DLD1 (cell line): ENCODE measurements around the gene USP54.
"Not testable (repeated sequence)": the region's sequence is repeated elsewhere in the genome, so short reads cannot be mapped to it uniquely, and the experiment has no call there.

Experiments used
- in situ Hi-C: cut with HindIII; loops from 2 replicates; pipeline ENCODE4 v1.10.0; 2017; ENCODE audit warnings: low sequenced_read_pairs

Gene USP54, protein sequence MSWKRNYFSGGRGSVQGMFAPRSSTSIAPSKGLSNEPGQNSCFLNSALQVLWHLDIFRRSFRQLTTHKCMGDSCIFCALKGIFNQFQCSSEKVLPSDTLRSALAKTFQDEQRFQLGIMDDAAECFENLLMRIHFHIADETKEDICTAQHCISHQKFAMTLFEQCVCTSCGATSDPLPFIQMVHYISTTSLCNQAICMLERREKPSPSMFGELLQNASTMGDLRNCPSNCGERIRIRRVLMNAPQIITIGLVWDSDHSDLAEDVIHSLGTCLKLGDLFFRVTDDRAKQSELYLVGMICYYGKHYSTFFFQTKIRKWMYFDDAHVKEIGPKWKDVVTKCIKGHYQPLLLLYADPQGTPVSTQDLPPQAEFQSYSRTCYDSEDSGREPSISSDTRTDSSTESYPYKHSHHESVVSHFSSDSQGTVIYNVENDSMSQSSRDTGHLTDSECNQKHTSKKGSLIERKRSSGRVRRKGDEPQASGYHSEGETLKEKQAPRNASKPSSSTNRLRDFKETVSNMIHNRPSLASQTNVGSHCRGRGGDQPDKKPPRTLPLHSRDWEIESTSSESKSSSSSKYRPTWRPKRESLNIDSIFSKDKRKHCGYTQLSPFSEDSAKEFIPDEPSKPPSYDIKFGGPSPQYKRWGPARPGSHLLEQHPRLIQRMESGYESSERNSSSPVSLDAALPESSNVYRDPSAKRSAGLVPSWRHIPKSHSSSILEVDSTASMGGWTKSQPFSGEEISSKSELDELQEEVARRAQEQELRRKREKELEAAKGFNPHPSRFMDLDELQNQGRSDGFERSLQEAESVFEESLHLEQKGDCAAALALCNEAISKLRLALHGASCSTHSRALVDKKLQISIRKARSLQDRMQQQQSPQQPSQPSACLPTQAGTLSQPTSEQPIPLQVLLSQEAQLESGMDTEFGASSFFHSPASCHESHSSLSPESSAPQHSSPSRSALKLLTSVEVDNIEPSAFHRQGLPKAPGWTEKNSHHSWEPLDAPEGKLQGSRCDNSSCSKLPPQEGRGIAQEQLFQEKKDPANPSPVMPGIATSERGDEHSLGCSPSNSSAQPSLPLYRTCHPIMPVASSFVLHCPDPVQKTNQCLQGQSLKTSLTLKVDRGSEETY (N-terminal part only)

GRCh38 chr10:73590881-73591799 is at the start of gene USP54:
Gene USP54 (minus strand): TSS chr10:73591342. CDS start chr10:73575658, 15,684 bp downstream.
- in situ Hi-C loops, result no loop called here

DNA sequence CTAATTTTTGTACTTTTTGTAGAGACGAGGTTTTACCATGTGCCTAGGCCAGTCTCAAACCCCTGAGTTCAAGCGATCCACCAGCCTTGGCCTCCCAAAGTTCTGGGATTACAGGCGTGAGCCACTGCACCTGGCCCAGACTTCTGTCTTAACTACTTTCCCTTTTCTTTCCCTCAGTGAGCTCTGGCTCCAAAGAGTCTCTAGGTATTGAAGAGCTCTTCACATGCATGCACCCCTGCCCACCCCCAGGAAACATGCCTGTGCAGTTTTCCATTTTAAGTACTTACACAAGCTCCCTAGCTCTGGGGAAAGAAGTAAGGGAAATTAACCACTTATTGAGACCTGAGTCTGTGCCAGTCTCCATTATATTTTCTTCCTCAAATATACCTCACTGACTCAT is 48.1 kb upstream of the USP54 start:
- in situ Hi-C loops, result no loop called here

DNA sequence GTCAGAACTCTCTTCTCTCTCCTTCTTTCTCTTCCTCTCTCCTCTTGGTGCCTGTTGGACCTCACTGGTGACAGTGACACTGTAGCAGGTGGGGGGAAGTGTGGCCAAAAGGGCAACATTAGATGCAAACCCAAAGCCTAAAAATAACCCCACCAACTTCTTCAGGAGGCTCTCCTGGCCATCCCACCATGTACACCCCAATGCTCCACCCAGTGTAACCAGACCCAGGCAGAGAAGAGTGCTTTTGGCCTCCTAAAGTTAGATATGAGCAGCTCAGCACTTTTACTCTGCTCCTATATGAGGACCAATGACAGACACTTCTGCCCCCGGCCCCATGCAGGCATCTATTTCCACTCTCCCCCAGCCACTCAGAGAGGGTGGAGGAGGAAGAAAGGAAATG is 44.6 kb upstream of the USP54 start:
- in situ Hi-C loops, result no loop called here

GRCh38 chr10:73634421-73634820 is 43.3 kb upstream of the USP54 start:
- in situ Hi-C loops, result no loop called here

- in situ Hi-C loops, result loop anchor here (10.0 kb wide), 1 partner anchor 94 kb away; no protein-coding TSS in a partner anchor
Measured at GRCh38 chr10:73629165-73629564, 38.0 kb upstream of the USP54 start.

GRCh38 chr10:73628405-73628804 is 37.3 kb upstream of the USP54 start:
- in situ Hi-C loops, result loop anchor here (10.0 kb wide), 1 partner anchor 94 kb away; no protein-coding TSS in a partner anchor

GRCh38 chr10:73627300-73627699 is 36.2 kb upstream of the USP54 start:
- in situ Hi-C loops, result loop anchor here (10.0 kb wide), 1 partner anchor 92 kb away; no protein-coding TSS in a partner anchor

DNA sequence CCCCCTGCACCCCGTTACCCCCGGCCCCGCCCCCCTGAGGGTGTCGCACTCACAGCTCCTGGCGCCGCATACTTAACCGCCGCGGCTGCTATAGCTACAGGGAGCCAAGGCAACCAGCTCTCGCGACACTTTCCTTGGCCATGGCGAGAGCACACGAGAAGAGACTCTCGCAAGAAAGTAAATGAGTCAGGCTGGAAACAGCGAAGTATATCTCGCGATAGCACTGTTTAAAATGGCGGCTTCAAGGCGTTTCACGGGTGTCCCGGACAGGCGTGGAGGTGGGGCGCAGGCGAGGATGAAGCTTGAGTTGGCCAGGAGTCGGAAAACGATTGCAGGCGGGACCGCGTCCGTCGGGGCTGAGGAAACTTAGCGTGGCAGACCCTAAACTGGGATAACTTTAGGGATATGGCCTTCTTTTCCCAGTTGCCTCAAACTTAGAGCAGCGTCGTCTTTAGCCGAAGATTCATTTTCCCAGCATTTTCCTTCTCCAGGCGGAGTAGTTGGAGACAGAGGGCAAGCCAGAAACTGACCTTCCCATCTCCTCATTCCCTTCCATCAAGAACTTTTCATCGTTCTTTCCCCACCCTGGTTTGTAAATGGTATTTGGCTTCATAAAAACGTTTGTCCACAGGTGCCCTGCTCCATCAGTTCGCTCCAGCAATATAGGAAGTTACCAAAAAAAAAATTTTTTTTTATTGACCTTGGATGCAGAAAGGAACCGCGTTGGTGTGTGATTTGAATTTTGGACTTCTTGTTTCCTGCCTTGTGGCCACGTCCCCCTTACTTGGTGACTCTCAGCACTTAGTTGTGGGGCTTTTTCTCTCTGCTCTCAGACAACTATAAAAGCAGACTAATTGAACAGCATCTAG is 35.0 kb upstream of the USP54 start:
- in situ Hi-C loops, result loop anchor here (10.0 kb wide), 1 partner anchor 91 kb away; no protein-coding TSS in a partner anchor

DNA sequence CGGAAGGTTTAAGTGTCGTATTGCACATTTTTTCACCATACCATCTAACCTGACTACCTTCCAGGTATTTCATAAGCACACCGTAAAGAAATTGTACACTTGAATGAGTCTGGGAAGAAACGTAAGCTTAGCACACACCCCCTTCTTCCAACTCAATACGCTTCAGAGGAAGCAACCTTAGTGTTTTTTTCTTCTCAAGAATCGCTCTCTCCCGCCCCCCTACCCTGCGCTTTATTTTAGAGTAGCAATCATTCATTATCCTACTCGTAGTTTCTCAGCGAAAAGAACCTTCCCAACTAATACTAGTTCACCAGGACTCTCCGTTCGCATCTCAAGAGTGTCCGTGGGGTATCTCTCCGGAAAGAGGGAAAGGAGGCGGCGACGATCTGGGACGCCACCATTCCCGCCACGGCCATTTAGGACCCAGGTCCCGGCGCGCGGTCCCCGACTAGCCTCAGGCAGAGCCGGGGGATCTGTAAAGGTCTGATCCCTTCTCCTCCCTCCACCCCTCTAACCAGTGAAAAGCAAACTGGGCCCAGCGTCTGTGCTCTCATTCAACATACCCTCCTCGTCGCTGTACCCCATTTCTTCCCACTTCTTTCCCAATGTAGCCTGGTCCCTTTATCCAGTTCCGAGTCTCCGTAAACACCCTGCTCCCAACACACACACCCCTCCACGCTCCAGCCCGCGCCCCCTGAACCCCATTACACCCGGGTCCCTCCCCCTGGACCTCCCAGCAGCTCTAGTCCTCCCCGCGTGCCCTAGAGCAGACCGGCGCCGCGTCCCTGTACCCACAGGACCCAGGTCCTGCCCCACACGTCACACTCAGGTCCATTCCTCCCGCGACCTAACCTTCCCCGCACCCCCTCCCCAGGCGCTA is 34.1 kb upstream of the USP54 start:
- in situ Hi-C loops, result loop anchor here (10.0 kb wide), 1 partner anchor 90 kb away; no protein-coding TSS in a partner anchor

DNA sequence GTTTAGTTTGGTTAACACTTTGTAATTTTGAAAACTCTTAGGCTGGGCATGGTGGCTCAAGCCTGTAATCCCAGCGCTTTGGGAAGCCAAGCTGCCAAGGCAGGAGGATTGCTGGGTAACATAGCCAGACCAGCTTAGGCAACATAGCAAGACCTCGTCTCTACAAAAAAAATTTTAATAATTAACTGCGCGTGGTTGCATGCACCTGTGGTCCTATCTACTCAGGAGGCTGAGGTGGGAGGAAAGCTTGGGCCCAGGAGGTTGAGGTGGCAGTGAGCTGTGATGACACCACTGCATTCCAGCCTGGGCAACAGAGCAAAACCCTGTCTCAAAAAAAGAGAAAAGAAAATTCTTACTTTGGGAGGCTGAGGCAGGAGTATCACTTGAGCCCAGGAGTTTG is 31.9 kb upstream of the USP54 start:
- in situ Hi-C loops, result loop anchor here (10.0 kb wide), 1 partner anchor 88 kb away; no protein-coding TSS in a partner anchor

DNA sequence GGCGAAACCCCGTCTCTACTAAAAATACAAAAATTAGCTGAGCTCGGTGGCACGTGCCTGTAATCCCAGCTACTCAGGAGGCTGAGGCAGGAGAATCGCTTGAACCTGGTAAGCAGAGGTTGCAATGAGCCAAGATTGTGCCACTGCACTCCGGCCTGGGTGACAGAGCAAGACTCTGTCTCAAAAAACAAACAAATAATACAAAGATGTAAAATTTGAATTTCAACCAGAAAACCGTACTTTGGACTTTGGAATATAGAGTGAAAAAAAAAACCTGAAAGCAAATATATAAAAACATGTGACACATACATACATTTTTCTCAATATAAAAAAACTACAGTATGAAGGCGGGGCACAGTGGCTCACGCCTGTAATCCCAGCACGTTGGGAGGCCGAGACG is 29.8 kb upstream of the USP54 start:
- in situ Hi-C loops, result loop anchor here (10.0 kb wide), 1 partner anchor 86 kb away; no protein-coding TSS in a partner anchor

DNA sequence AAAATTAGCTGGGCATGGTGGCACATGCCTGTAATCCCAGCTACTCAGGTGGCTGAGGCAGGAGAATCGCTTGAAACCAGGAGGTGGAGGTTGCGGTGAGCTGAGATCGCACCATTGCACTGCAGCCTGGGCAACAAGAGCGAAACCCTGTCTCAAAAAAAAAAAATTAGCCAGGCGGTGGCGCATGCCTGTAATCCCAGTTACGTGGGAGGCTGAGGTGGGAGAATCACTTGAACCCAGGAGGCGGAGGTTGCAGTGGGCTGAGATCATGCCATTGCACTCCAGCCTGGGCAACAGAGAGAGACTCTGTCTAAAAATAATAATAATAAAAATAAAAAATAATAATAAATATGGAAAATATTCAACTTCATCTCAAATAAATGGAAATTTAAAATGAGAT is 26.0 kb upstream of the USP54 start:
- in situ Hi-C loops, result not testable (repeated sequence)

DNA sequence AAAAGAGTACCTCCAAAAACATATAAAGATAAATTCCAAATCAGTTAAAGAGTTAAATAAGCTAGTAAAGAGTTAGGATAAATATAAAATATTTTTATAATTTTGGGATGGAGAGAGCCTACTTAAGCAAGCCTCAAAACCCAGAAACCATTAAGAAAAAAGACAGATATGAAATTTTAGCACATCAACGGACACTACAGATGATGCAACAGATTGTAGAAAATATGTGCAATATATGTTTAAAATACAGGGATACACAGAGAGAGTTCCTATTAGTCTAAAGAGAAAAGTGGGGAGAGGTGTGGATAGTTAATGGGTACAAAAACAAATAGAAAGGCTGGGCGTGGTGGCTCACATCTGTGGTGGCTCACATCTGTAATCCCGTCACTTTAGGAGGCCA is 23.6 kb upstream of the USP54 start:
- in situ Hi-C loops, result no loop called here

- in situ Hi-C loops, result no loop called here
Measured at GRCh38 chr10:73609116-73609515, 18.0 kb upstream of the USP54 start.

GRCh38 chr10:73601486-73601921 is 10.4 kb upstream of the USP54 start:
- in situ Hi-C loops, result no loop called here

DNA sequence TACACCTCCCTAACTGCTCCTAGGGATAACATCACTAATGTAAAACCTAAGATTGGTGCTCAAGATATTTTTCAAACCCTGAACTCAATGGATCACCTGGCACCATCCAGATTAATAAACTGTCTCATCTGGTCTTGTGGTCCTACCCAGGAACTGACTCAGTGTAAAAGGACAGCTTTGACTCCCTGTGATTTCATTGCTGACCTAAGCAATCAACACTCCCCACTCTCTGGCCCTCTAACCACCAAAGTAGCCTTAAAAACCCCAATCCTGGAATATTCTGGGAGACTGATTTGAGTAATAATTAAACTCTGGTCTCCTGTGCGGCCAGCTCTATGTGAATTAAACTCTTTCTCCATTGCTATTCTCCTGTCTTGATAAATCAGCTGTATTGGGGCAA is 6.2 kb upstream of the USP54 start:
- in situ Hi-C loops, result no loop called here

DNA sequence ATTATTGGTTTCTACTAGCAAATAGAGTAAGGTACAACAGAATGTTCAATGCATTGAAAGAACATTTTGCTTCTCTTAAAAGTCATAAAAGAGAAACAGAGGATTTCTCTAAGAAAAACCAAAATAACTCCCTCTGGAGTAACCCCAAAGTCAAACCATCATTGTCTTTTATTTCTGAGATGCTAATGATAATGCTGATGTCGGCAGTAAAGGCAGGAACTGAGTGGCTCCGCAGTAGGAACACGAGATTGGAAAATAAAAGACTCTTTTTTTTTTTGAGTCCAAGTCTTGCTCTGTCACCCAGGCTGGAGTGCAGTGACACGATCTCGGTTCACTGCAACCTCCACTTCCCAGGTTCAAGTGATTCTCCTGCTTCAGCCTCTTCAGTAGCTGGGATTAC is 2.7 kb upstream of the USP54 start:
- in situ Hi-C loops, result no loop called here

DNA sequence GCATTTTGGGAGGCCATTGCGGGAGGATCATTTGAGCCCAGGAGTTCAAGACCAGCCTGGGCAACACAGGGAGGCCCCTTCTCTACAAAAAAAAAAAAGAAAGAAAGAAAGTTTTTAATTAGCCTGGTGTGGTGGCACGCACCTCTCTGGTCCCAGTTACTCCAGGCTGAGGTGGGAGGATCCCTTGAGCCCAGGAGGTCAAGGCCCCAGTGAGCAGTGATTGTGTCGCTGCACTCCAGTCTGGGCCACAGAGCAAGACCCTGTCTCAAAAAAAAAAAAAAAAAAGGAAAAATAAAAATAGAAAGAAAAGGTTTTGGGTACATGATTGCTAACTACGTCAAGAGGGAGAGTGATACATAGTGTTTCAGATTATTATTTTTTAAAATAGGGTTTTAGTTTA is 2.0 kb upstream of the USP54 start:
- in situ Hi-C loops, result no loop called here
